IPS-18c (cell line): ENCODE measurements around the gene UQCRC1.

Source experiments
- H3K4me3 ChIP-seq: 2 replicates; pipeline ENCODE4 v1.7.0; 2013; ENCODE audit warnings: low read depth, mild to moderate bottlenecking, low read length, moderate library complexity; ENCODE audit not compliant: insufficient read depth
- H3K9me3 ChIP-seq: one replicate; pipeline ENCODE4 v1.6.1; 2013; ENCODE audit warnings: mild to moderate bottlenecking, low read length, moderate library complexity; ENCODE audit not compliant: control insufficient read depth, insufficient read depth

The UQCRC1 gene

GRCh38 chr3:48609088-48610005 is at the start of gene UQCRC1:
UQCRC1 (minus strand) TSS chr3:48609646; CDS start chr3:48609620, 26 bp downstream.
- Histone ChIP-seq H3K9me3 (no peaks in the 10 kb centered on the region), H3K4me3 (peak within 1 kb of the TSS; percentile 98)

GRCh38 chr3:48656841-48657281 is 47.4 kb upstream of the UQCRC1 start:
- Histone ChIP-seq H3K9me3 (no peaks in the 10 kb centered on the region), H3K4me3 (peak overlapping the region; percentile 70; the same call in 1 of the 2 replicates)

- H3K4me3 ChIP-seq, result peak overlapping the region; percentile 70
Observed at GRCh38 chr3:48656061-48656840, 46.8 kb upstream of the UQCRC1 start.

GRCh38 chr3:48655606-48656005 is 46.2 kb upstream of the UQCRC1 start:
- Histone ChIP-seq H3K4me3 (peak overlapping the region; percentile 70; the same call in 1 of the 2 replicates), H3K9me3 (no peaks in the 10 kb centered on the region)

More at GRCh38 chr3:48656061-48656840, 46.8 kb upstream of the UQCRC1 start:
- H3K9me3 ChIP-seq, result no peaks in the 10 kb centered on the region

GRCh38 chr3:48655063-48655462 is 45.6 kb upstream of the UQCRC1 start:
- Histone ChIP-seq H3K9me3 (no peaks in the 10 kb centered on the region), H3K4me3 (no peak overlapping the region)

GRCh38 chr3:48652923-48653715 is 43.7 kb upstream of the UQCRC1 start:
- Histone ChIP-seq H3K9me3 (no peaks in the 10 kb centered on the region), H3K4me3 (no peak overlapping the region)

GRCh38 chr3:48651771-48652170 is 42.3 kb upstream of the UQCRC1 start:
- H3K9me3 ChIP-seq, result no peaks in the 10 kb centered on the region
- no peak overlapping the region for H3K4me3 ChIP-seq

- Histone ChIP-seq H3K9me3 (no peaks in the 10 kb centered on the region), H3K4me3 (no peak overlapping the region)
Observed at GRCh38 chr3:48650723-48651122, 41.3 kb upstream of the UQCRC1 start.

- H3K4me3 ChIP-seq, result no peak overlapping the region
- no peaks in the 10 kb centered on the region for H3K9me3 ChIP-seq
Observed at GRCh38 chr3:48648188-48648850, 38.9 kb upstream of the UQCRC1 start.

- no peak overlapping the region for H3K4me3 ChIP-seq
- no peaks in the 10 kb centered on the region for H3K9me3 ChIP-seq
Observed at GRCh38 chr3:48647714-48648113, 38.3 kb upstream of the UQCRC1 start.

- Histone ChIP-seq H3K9me3 (no peaks in the 10 kb centered on the region), H3K4me3 (no peak overlapping the region)
Observed at GRCh38 chr3:48644898-48645760, 35.7 kb upstream of the UQCRC1 start.

- H3K9me3 ChIP-seq, result no peaks in the 10 kb centered on the region
- no peak overlapping the region for H3K4me3 ChIP-seq
Observed at GRCh38 chr3:48642605-48643004, 33.2 kb upstream of the UQCRC1 start.

GRCh38 chr3:48641396-48641795 is 31.9 kb upstream of the UQCRC1 start:
- Histone ChIP-seq H3K9me3 (no peaks in the 10 kb centered on the region), H3K4me3 (no peak overlapping the region)

- Histone ChIP-seq H3K9me3 (peaks cover 2% of the 10 kb centered on the region), H3K4me3 (no peak overlapping the region)
Observed at GRCh38 chr3:48639944-48640606, 30.6 kb upstream of the UQCRC1 start.

GRCh38 chr3:48637305-48637704 is 27.9 kb upstream of the UQCRC1 start:
- peaks cover 2% of the 10 kb centered on the region for H3K9me3 ChIP-seq
- no peak overlapping the region for H3K4me3 ChIP-seq
